Cortex of kidney (tissue), 1 donor: ENCODE measurements around the gene RGS19.
"Not testable (repeated sequence)": the region's sequence is repeated elsewhere in the genome, so short reads cannot be mapped to it uniquely, and the experiment has no call there.

Experiments
- DNase-seq: peaks from one replicate; lab custom pipeline; 2025; lab: John Stamatoyannopoulos, UW

RGS19 gene

GRCh38 chr20:64092258-64093012, 13.1 kb upstream of the RGS19 start:
- no peak for DNase-seq

GRCh38 chr20:64091770-64092169, 12.5 kb upstream of the RGS19 start:
- DNase-seq = no peak

GRCh38 chr20:64091340-64091739, 12.0 kb upstream of the RGS19 start:
- DNase-seq = no peak

GRCh38 chr20:64090165-64090564, 10.8 kb upstream of the RGS19 start:
- DNase-seq = no peak

GRCh38 chr20:64088586-64088985, 9.3 kb upstream of the RGS19 start:
- not testable (repeated sequence) for DNase-seq

- DNase-seq = not testable (repeated sequence)
Observed at GRCh38 chr20:64087226-64087825, 8.0 kb upstream of the RGS19 start.

GRCh38 chr20:64086801-64087200, 7.5 kb upstream of the RGS19 start:
- no peak for DNase-seq

- no peak for DNase-seq
Observed at GRCh38 chr20:64084685-64085152, 5.4 kb upstream of the RGS19 start.

- DNase-seq = no peak
Observed at GRCh38 chr20:64083804-64084684, 4.7 kb upstream of the RGS19 start, which contains the start of gene LKAAEAR1. TSS of gene LKAAEAR1 (minus strand) at chr20:64084398. CDS start at chr20:64084219, 179 bp downstream.

- no peak for DNase-seq
Observed at GRCh38 chr20:64083378-64083803, 4.1 kb upstream of the RGS19 start.

- no peak for DNase-seq
Observed at GRCh38 chr20:64082820-64083377, 3.6 kb upstream of the RGS19 start.

- no peak for DNase-seq
Observed at GRCh38 chr20:64082126-64082731, 2.9 kb upstream of the RGS19 start.

- DNase-seq = no peak
Observed at GRCh38 chr20:64081624-64081964, 2.3 kb upstream of the RGS19 start.

- DNase-seq = no peak
Observed at GRCh38 chr20:64080813-64081623, 1.7 kb upstream of the RGS19 start.

GRCh38 chr20:64080013-64080812, 895 bp upstream of the RGS19 start, which contains the start of gene OPRL1:
TSS of gene OPRL1 (plus strand) at chr20:64080082. CDS start at chr20:64092721, 12,639 bp downstream.
- DNase-seq = no peak

GRCh38 chr20:64078934-64079272, 415 bp downstream of the RGS19 start:
- no peak for DNase-seq

GRCh38 chr20:64077876-64078551, 1.3 kb downstream of the RGS19 start:
- DNase-seq = no peak

- no peak for DNase-seq
Observed at GRCh38 chr20:64077541-64077875, 1.8 kb downstream of the RGS19 start.

GRCh38 chr20:64077094-64077493, 2.2 kb downstream of the RGS19 start:
- DNase-seq = no peak
